ENCODE results near the gene KCNAB1. TPM values are rescaled to one million over a fixed set of nuclear protein-coding genes. Genes with fewer than 3 reads are reported as not detected.

Gene KCNAB1
- total RNA-seq, 1 donor from 2014 or later: 2.1 TPM

DNA sequence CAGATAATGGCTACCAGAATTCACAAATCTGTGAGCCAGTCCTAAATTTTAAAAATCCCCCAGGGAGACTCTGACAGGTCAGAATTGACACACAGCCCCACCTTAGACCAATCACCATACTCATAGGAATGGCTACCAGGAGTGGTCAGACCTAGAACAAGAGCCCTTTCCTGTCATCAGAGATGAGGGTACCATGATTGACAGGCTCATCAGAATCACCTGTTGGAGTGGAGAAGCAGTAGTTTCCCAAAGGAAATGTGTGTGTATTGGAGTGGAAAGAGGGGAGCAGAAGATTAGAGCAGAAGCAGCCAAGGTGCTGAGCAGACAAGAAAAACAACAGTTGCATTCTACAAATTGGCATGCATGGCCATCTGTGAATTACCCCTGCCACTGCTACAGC lies 461.6 kb downstream of the KCNAB1 start:
- Mint-ChIP-seq H3K4me1 (ENCODE audit: low read depth) (no peaks in the 10 kb centered on the region), H3K4me3 (ENCODE audit: low read depth) (no peak overlapping the region), H3K9me3 (ENCODE audit: low read depth) (no peaks in the 10 kb centered on the region), H3K36me3 (ENCODE audit: insufficient read depth) (no peaks in the 10 kb centered on the region), H3K27me3 (peaks cover 2% of the 10 kb centered on the region), H3K27ac (no peak overlapping the region)
- no peak for DNase-seq (ENCODE audit: low spot score, unreplicated experiment)
- TF ChIP-seq, protein P1, sequence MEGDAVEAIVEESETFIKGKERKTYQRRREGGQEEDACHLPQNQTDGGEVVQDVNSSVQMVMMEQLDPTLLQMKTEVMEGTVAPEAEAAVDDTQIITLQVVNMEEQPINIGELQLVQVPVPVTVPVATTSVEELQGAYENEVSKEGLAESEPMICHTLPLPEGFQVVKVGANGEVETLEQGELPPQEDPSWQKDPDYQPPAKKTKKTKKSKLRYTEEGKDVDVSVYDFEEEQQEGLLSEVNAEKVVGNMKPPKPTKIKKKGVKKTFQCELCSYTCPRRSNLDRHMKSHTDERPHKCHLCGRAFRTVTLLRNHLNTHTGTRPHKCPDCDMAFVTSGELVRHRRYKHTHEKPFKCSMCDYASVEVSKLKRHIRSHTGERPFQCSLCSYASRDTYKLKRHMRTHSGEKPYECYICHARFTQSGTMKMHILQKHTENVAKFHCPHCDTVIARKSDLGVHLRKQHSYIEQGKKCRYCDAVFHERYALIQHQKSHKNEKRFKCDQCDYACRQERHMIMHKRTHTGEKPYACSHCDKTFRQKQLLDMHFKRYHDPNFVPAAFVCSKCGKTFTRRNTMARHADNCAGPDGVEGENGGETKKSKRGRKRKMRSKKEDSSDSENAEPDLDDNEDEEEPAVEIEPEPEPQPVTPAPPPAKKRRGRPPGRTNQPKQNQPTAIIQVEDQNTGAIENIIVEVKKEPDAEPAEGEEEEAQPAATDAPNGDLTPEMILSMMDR (IDR thresholded peaks at IDR 0.05; ENCODE audit: unreplicated experiment): no peak

DNA sequence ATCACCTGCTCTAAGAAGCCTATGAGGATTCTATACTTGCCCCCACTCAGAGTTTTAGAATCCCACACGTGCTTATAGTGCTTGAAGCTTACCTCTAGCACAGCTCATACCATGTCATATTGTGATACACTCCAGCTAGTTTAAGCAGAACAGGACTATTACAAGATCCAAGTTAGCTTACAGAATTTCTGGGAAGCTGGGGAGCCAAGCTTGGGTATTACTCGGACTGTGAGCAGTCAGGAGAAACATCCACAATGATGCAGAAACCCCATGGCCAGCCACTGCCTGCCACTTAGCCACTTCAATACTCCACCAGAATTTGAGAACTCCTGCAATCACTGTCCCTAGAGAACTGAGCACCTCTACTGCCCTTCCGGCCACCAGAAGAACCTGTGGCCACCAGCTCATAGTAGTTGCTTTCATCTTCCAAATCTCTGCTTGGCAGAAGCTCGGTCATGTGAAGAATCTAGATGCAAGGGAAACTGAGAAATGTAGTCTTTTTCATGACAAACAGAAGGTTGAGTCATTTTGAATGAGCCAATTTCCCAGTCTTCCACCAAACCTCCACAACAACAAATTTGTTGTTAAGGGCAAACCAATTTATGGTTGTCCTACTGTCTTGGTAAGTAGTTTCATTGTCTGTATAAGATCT lies 462.3 kb downstream of the KCNAB1 start:
- no peak overlapping the region for H3K4me3 Mint-ChIP-seq (ENCODE audit: low read depth)
- H3K36me3 Mint-ChIP-seq (ENCODE audit: insufficient read depth): no peaks in the 10 kb centered on the region
- peaks cover 2% of the 10 kb centered on the region for H3K27me3 Mint-ChIP-seq
- no peak overlapping the region for H3K27ac Mint-ChIP-seq
- DNase-seq (ENCODE audit: low spot score, unreplicated experiment): no peak
- TF ChIP-seq, protein P1 (IDR thresholded peaks at IDR 0.05; ENCODE audit: unreplicated experiment): no peak
- no peaks in the 10 kb centered on the region for H3K9me3 Mint-ChIP-seq (ENCODE audit: low read depth)
- H3K4me1 Mint-ChIP-seq (ENCODE audit: low read depth): no peaks in the 10 kb centered on the region

DNA sequence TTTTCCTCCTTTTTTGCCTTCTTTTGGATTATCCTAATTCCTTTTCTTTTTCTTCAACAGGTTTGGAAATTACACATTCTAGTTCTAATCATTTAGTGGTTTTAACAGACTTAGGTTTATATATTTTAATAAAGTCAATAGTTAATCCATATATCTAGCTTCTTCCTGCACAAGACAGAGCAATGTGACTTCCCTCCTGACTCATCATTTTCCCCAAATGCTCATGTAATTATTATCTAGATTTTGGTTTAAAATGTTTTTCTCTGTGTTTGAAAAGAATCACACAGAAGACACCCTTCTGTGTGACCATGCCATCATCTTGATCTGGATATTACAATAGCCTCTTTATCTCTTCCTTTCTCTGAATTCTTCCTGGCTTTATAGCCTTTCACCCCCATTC lies 463.1 kb downstream of the KCNAB1 start:
- no peak for DNase-seq (ENCODE audit: low spot score, unreplicated experiment)
- no peaks in the 10 kb centered on the region for H3K36me3 Mint-ChIP-seq (ENCODE audit: insufficient read depth)
- no peak overlapping the region for H3K27ac Mint-ChIP-seq
- TF ChIP-seq, protein P1 (IDR thresholded peaks at IDR 0.05; ENCODE audit: unreplicated experiment): no peak
- no peaks in the 10 kb centered on the region for H3K9me3 Mint-ChIP-seq (ENCODE audit: low read depth)
- no peak overlapping the region for H3K4me3 Mint-ChIP-seq (ENCODE audit: low read depth)
- peaks cover 2% of the 10 kb centered on the region for H3K27me3 Mint-ChIP-seq
- no peaks in the 10 kb centered on the region for H3K4me1 Mint-ChIP-seq (ENCODE audit: low read depth)

DNA sequence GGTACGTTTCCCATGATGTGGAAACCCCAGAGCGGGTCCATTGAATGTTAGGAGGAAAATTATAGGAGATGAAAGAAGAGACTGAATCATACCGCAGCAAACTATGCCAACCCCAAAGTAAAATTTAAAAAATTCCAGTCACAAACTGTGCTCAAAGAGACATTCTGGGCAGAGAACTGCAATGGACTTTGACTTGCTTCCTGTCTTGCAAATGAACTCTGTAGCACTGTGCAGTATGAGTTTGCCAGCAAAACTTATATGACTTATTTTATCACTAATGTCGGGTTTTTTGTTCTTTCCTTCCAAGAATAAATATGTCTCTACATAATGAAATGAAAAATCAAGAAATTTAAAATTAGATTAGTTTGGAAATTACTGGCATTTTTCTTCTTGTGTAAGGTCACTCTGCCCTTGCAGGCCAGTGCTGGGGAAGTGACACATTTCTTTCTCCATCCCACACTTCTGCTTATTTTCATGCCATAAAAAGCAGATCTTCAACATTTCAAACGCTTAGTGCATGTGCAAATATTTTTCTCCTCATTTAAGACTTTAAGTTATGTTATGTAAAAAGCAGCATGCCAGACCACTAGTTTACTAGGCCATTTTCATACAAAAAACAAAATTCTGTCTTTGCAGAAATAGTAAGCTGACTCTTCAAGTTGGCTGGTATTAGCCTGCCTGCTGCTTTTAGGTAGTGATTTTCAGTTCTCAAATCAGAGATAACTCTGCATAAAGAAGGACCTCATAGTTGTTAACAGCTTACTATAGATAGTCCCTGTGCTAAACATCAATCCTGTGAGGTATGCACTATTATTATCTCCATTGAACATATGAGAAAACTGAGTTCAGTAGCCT lies 466.8 kb downstream of the KCNAB1 start:
- no peak overlapping the region for H3K27ac Mint-ChIP-seq
- no peak overlapping the region for H3K4me3 Mint-ChIP-seq (ENCODE audit: low read depth)
- DNase-seq (ENCODE audit: low spot score, unreplicated experiment): no peak
- H3K4me1 Mint-ChIP-seq (ENCODE audit: low read depth): no peaks in the 10 kb centered on the region
- H3K9me3 Mint-ChIP-seq (ENCODE audit: low read depth): peaks cover 3% of the 10 kb centered on the region
- TF ChIP-seq, protein P1 (IDR thresholded peaks at IDR 0.05; ENCODE audit: unreplicated experiment): no peak
- peaks cover 2% of the 10 kb centered on the region for H3K27me3 Mint-ChIP-seq
- H3K36me3 Mint-ChIP-seq (ENCODE audit: insufficient read depth): no peaks in the 10 kb centered on the region

DNA sequence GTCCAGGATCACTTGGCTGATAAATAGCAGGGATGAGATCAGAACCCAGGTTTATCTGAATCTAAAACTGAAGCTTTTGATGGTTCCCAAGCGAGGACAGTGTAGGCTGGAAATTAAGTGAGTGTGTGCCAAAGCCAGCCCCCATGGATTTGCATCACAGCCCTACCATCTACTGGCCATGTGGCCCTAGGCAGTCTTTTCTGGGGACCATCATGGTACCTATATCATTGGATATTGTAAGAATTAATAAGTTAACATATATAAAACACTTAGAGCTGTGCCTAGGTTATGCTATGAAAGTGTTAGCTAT lies 467.3 kb downstream of the KCNAB1 start:
- H3K9me3 Mint-ChIP-seq (ENCODE audit: low read depth): peaks cover 3% of the 10 kb centered on the region
- H3K4me3 Mint-ChIP-seq (ENCODE audit: low read depth): no peak overlapping the region
- no peaks in the 10 kb centered on the region for H3K36me3 Mint-ChIP-seq (ENCODE audit: insufficient read depth)
- peaks cover 2% of the 10 kb centered on the region for H3K27me3 Mint-ChIP-seq
- no peak for DNase-seq (ENCODE audit: low spot score, unreplicated experiment)
- TF ChIP-seq, protein P1 (IDR thresholded peaks at IDR 0.05; ENCODE audit: unreplicated experiment): no peak
- H3K27ac Mint-ChIP-seq: no peak overlapping the region
- no peaks in the 10 kb centered on the region for H3K4me1 Mint-ChIP-seq (ENCODE audit: low read depth)

Other genes starting within 250 kb of the KCNAB1 start
- gene GMPS, start 249.9 kb upstream of the KCNAB1 start, total RNA-seq: 74.5 and 76.0 TPM in 2 replicates

All from progenitor cell of endocrine pancreas (in vitro differentiated cells).